ENCODE data around the gene OR2V2.

The OR2V2 gene

DNA sequence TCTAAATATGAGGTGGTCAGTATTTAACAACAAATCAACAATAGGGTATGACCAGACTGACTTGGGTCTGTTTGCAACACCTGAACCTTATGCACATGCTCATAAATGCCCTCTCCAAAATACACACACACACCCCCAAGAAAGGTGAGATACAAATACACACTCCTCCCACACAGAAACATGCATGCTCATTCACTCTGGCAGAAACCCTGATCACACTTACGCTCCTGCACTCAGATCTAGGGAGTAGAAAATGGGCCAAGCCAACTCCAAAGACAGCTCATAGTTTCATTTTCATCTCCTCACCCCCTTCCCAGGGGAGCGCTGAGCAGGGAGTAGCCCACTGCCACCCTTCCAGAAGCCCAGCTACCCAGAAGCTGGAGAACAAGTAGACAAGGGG is 46.3 kb downstream of the OR2V2 start:
- DNase-seq, result no peak

DNA sequence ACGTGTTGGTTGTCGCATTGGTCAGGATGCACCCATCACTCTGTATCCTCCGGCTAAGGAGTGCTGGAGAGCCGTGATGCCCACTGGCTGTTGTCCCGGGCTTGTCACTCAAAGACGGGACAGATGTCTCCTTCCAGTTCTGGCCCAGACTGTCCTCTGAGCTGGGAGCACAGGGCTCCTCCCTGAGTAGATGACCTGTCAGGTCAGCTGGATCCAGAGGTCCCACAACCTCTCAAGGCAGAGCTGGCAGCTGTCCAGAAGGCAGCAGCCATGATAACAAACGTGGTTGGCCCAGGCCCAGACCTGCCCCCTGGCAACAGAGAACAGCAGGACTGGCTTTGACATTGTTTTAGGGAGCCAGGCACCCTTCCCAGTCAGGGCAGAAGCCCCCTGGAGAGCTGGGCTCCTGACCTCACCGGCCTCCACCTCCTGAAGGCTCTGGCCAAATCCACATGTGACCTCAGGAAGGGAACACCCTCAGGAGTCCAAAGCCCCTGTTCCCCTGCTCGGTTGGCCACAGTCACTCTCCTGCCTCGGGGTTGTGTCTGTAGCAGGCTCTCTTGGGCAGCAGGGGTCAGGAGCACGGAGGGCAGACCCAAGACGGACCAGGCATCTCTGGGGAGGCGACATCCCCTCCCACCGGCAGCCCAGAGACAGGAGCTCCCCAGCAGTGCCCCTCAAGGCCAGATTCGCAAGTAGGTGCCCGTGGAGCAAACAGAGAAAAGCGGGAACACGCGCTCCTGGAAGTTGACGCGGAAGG is 47.3 kb downstream of the OR2V2 start:
- no peak for DNase-seq

DNA sequence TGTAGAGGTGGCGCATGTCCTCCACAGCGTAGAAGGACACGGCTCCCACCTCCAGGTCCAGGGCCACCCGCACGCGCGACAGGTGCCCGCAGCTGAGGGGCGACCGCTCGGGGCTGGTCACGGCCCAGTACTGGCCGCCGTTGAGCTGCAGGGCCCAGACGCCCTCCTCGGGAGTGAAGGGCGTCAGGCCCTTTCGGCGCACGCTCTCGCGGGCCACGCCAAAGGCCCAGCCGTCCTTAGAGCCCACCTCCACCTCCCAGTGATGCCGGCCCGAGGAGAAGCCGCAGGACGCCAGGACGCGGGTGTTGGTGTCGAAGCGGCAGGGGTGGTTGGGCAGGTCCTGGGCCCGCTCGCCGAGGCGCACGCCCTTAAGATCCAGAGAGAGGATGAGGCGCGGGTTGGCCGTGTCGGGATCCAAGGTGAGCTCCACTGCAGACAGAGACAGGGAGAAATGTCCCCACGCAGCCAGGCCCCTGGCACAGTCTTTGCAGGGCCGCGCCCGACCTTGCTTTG is 47.9 kb downstream of the OR2V2 start:
- DNase-seq, result no peak

DNA sequence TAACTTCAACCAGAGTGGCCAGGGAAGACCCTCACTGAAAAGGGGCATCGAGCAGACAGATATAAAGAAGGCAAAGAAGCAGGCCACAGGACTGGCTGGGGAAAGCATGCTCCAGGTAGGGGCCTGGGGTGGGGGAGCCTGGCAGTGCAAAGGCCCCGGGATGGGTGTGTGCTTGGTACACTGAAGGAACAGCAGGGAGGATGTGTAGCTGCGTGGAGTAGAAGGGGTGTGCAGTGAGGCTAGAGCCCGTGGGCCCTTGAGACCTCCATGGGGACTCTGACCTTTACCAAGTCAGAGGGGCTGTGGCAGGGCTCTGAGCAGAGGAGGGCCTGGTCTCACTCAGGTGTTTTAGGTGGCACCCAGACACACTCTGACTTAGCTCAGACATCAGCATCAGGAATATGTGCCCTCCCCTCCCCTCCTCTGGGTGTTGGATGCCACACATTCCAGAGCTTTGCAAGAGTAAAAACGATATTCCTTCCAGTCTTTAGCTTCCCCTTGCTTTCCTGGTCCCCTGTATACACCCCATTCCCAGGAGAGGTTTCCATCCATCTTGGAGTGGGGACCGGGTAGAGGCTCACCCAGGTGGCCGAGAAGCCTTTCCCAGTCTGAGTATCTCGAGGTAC is 50.1 kb downstream of the OR2V2 start:
- DNase-seq, result no peak

DNA sequence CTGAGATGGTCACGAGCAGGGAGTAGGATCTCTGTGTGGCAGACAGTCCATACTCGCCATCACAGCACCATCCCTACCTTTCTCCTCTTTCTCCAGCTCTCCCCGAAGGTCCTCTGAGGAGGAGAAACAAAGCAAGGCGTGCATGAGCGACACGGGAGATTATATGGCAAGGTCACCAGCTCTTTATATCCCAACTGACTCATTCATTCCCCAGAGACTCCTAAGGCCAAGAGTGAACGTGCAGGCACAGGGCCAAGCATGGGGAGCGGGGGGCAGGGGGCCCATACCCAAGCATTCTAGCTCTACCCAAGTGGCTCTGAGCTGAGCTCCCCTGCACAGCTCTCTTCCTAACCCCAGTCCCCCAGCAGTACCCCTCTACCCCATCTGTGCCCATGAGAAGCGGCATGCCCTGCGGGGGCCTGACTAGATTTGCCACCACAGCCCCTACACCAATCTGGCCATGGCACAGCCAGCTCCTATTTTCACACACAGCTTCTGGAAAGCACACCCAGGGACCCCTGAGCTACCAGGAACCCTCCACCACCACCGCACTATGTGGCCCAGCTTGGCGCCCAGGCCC is 50.8 kb downstream of the OR2V2 start:
- no peak for DNase-seq

DNA sequence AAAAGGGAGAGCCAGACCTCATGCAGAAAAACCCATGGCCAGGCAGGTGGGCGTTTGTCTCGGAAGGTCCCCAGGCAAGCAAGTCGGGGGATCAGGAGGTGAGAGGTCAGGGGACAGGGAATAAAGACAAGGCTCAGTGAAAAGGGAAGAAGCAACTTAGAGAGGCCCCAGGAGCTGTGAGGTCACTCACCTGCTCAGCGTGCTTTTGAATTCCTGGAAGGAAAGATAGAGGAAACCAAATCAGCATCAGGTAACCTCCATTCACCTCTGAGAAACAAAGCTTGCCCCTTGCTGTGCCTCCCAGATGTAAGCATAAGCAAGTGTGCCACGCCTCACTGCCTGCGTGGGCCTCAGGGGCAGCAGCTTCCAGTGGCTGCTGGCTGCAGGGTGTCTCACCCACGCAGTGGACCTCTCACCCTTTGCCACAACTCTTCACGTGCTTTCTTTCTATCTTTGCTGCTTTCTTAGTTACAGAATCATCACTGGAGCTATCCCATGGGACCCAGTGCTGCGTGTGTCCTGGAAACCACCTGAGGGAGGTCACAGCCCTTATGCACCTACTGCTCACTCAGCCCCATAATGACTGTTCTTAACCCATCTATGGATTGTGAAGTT is 51.6 kb downstream of the OR2V2 start:
- DNase-seq, result no peak

- no peak for DNase-seq
Measured at GRCh38 chr5:181199881-181200638, 52.7 kb downstream of the OR2V2 start.

- DNase-seq, result no peak
Measured at GRCh38 chr5:181200816-181201215, 53.4 kb downstream of the OR2V2 start.

DNA sequence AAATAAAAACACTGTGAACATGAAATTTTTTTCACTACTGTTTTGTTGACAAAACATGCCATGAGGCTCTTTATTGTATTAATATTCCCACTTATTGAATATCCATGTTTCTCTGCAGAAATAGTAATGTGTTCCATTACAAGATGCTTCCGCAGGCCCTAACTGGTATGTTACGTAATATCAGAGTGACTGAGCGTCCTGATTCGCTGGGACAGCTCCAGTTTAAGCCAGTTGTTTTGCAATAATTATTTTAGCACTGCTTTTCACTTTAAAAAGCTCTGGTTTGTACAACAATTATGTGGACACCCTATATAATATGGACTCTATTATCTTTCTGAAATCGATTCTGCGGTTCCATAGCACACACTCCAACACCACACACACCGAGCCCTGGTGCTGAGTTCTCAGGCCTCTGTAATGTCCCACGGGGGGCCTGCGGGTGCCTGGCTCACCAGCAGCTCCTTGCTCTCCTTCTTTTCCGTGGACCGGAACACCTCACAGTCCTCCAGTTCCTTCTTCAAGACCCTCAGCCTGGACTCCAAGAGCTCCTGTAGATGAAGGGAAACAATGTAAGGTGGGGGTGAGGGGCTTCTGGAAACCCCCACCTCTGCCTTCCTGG is 55.8 kb downstream of the OR2V2 start:
- no peak for DNase-seq

DNA sequence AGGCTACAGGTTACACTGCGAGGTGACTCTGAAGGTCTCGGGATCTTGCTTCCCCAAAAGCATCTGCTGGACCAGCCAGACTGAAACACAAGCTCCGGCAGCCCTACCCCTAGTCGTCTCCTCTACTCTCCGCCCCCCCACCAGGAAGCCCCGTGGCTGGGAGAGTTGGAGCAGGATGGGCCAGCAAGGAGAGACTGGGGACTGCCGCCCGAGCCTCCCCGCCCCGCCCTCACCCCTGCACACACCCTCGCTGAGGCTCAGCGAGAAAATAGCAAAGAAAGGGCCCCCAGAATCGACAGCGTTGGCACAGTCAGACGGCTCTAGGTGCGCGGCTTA is 56.4 kb downstream of the OR2V2 start:
- no peak for DNase-seq

- DNase-seq, result peak; percentile 54
Measured at GRCh38 chr5:181204113-181204825, 56.9 kb downstream of the OR2V2 start.

- DNase-seq, result no peak
Measured at GRCh38 chr5:181204826-181205760, 57.7 kb downstream of the OR2V2 start, which contains the start of gene TRIM7. TSS of gene TRIM7 (minus strand) at chr5:181205196. CDS start at chr5:181205110, 86 bp downstream.

DNA sequence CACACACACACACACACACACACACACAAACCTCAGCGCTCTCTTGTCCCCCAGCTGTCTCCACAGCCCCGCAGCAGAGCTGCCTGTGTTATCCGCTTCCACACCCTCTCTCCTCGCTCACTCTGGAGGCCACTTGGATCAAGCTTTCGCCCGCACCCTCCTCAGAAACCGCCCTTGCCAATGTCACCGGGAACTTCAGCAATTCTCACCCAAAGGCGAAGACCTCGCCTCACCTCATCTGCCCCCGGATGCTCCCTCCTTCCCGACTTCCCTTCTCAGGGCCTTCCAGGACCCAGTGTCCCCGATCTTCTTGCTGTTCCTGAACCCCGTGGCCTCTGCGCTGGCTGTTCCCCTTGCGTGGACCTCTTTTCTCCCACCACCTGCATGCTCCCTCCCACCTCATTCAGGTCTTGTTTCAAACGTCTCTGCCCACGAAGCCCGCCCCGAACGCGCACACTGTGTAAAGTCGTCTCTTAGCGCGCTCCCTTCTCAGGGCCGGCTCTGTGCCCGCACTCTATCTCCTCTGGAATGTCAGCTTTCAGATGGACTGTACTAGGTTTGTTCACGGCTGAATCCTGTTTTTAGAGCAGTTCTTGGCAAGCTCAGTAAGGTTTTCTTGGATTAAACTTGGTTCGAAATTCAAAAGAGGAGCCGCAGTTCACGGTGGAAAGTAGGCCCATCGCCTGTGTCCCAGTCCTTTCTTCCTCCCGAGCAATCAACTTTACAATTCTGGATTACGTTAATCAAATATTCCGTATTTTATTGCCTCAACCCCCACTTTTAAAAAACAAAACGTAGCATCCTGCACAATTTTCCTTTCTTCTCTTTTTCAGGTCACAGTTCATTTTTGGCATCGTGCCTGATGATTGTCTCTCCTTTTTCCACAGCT is 58.6 kb downstream of the OR2V2 start:
- no peak for DNase-seq

GRCh38 chr5:181207214-181207959 is 60.0 kb downstream of the OR2V2 start:
- peak; percentile 89 for DNase-seq

- no peak for DNase-seq
Measured at GRCh38 chr5:181207960-181208253, 60.5 kb downstream of the OR2V2 start.
